GM23248 (cell line): Measurements from ENCODE around the gene CYP2A6. TPM values are rescaled to one million over a fixed set of nuclear protein-coding genes. Genes with fewer than 3 reads are reported as not detected.
A peak's percentile ranks its signal among the peaks of the same experiment; 100 is the strongest.

ENCODE experiments used
- DNase-seq: peaks from one replicate; pipeline ENCODE4 v3.0.0-alpha.2; 2015
- H2AFZ ChIP-seq: fragments of 200-600 bp; sonication (generic); 2 replicates; pipeline ENCODE4 v1.6.1; 2016; ENCODE audit warnings: antibody characterized with exemption
- H3F3A ChIP-seq: fragments of 200-600 bp; sonication (generic); 2 replicates; pipeline ENCODE4 v1.6.1; 2016; ENCODE audit warnings: mild to moderate bottlenecking, antibody characterized with exemption, mixed run types; ENCODE audit not compliant: insufficient read depth
- H3K27ac ChIP-seq: fragments of 200-600 bp; sonication (generic); 2 replicates; pipeline ENCODE4 v1.5.1; 2016; ENCODE audit warnings: mild to moderate bottlenecking
- H3K27me3 ChIP-seq: fragments of 200-600 bp; sonication (generic); replicated peaks from 2 replicates; pipeline ENCODE4 v1.6.1; 2016; ENCODE audit warnings: mild to moderate bottlenecking; ENCODE audit not compliant: insufficient read depth
- H3K36me3 ChIP-seq: fragments of 200-600 bp; sonication (generic); 2 replicates; pipeline ENCODE4 v1.6.1; 2016; ENCODE audit warnings: low read depth, mild to moderate bottlenecking
- H3K4me1 ChIP-seq: fragments of 200-600 bp; sonication (generic); 2 replicates; pipeline ENCODE4 v1.6.1; 2016; ENCODE audit warnings: mild to moderate bottlenecking; ENCODE audit not compliant: insufficient read depth
- H3K4me2 ChIP-seq: fragments of 200-600 bp; sonication (generic); one replicate; pipeline ENCODE4 v1.6.1; 2016; ENCODE audit warnings: mild to moderate bottlenecking; ENCODE audit not compliant: unreplicated experiment
- H3K4me3 ChIP-seq: fragments of 200-600 bp; sonication (generic); 2 replicates; pipeline ENCODE4 v1.5.1; 2016; ENCODE audit warnings: mild to moderate bottlenecking
- H3K79me2 ChIP-seq: fragments of 200-600 bp; sonication (generic); 2 replicates; pipeline ENCODE4 v1.6.1; 2016; ENCODE audit warnings: mild to moderate bottlenecking; ENCODE audit not compliant: insufficient read depth
- H3K9ac ChIP-seq: fragments of 200-600 bp; sonication (generic); 2 replicates; pipeline ENCODE4 v1.6.1; 2016; ENCODE audit warnings: mild to moderate bottlenecking
- H3K9me2 ChIP-seq: fragments of 200-600 bp; sonication (generic); 2 replicates; pipeline ENCODE4 v1.6.1; 2016; ENCODE audit warnings: mixed run types, mild to moderate bottlenecking, moderate library complexity; ENCODE audit not compliant: insufficient read depth
- H3K9me3 ChIP-seq: fragments of 200-600 bp; sonication (generic); one replicate; pipeline ENCODE4 v1.6.1; 2017; ENCODE audit warnings: low read depth
- H4K20me1 ChIP-seq: fragments of 200-600 bp; sonication (generic); 2 replicates; pipeline ENCODE4 v1.6.0; 2016; ENCODE audit not compliant: insufficient read depth
- EZH2 ChIP-seq: fragments of 200-600 bp; sonication (generic); IDR thresholded peaks from 2 replicates; pipeline ENCODE4 v1.6.1; 2018; ENCODE audit warnings: antibody characterized with exemption, mild to moderate bottlenecking; ENCODE audit not compliant: insufficient read depth, poor library complexity, severe bottlenecking
- EZH2phosphoT487 ChIP-seq: fragments of 200-600 bp; sonication (generic); IDR thresholded peaks from 2 replicates; pipeline ENCODE4 v1.6.1; 2018; ENCODE audit warnings: antibody characterized with exemption, moderate library complexity, mild to moderate bottlenecking, low read depth; ENCODE audit not compliant: insufficient read depth
- WGBS, 2 experiments: methylation state at CpG; one replicate each; pipeline ENCODE4 v1.1.6; 2015 to 2017; ENCODE audit warnings: low lambda C conversion rate in 2 of 2, low coverage in 1 of 2; ENCODE audit errors: missing lambda C conversion rate in 2 of 2; 5-methylcytosine and 5-hydroxymethylcytosine counted together
- in situ Hi-C: fragments of 300-500 bp; cut with MboI; formaldehyde crosslinking; loops from 2 replicates; pipeline ENCODE4 v1.15.0; 2020
- polyA plus RNA-seq: library from polyadenylated mRNA; unstranded; fragments of >200 nt; fragmentation: Nextera tagmentation; extraction: Ambion mirVana; gene quantifications from 2 replicates; pipeline ENCODE4 v1.2.1, GENCODE V29; 2016
- total RNA-seq: library from RNA; depleted of rRNA; stranded (reverse); fragments of >200 nt; shearing (Covaris generic); gene quantifications from 2 replicates; pipeline ENCODE4 v1.2.3, GENCODE V29; 2014; rRNA removed

CYP2A6 gene
- total and polyA plus RNA-seq, 2 experiments from 2014 or later: not detected

DNA sequence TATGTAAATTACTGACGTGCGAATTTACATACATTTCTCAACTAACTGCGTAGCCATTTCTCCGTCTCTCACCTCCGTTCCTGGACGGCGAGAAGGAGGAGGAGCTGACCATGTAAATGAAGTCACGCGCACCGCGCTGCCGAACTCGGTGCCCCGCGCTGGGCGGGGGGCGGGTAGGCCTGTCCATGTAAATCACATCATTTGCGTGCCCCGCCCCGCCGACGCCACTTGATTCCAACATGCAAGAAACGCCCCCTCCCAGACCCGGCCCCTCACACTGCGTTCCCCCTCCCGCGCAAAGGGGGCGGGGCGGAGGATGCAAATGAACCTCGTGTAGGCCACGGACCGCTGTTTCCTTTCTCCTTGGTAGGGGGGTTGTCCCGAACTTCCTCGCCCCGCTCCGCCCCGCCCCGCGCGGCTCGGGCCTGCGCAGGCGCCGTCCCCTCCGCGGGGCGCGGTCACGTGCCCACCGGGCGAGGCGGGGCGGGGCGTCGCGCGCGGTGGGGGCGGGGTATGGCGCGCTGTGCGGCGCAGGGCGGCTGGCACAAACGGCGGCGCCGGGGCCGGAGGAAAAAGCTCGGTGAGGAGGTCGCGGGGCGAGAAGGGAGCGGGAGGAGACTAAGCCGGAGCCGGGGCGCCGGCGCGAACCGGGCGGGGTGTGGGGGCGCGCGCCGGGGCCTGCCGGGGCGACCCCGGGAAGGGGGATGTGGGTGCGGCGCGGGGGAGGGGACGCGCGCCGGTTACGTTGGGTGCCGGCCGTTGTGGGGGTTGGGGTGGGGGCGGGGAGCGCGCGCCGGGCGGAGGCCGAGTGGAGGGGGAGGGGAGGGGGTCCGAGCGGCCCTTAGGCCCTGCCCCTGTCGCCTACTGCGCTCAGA, 51.3 kb downstream of the CYP2A6 start, which contains the start of gene EGLN2:
Gene EGLN2, plus strand, starts transcription at position 509 of the 875 bp plus-strand sequence. CDS start 1,382 bp downstream, outside the sequence.
- Histone ChIP-seq H3K9ac (peak within 1 kb of the TSS; percentile 90), H3K79me2 (peaks cover 49% of the 10 kb centered on the region), H2AFZ (peak within 1 kb of the TSS; percentile 86), H3K4me2 (peak within 1 kb of the TSS; percentile 89), H4K20me1 (no peaks in the 10 kb centered on the region), H3K4me3 (peak within 1 kb of the TSS; percentile 92), H3K36me3 (no peaks in the 10 kb centered on the region), H3F3A (peaks cover 20% of the 10 kb centered on the region), H3K9me3 (no peaks in the 10 kb centered on the region), H3K4me1 (peaks cover 27% of the 10 kb centered on the region), H3K27ac (peak within 1 kb of the TSS; percentile 88), H3K9me2 (no peaks in the 10 kb centered on the region), H3K27me3 (no peaks in the 10 kb centered on the region)
- in situ Hi-C loops: no loop called here
- peak; percentile 99 for DNase-seq
- 0 to 1% methylated on average over 40 to 100 of the region's 110 CpGs for WGBS, 2 experiments
- TF ChIP-seq EZH2phosphoT487 (no peak), EZH2 (no peak)

GRCh38 chr19:40797963-40798682, 52.1 kb downstream of the CYP2A6 start:
- TF ChIP-seq EZH2phosphoT487 (no peak), EZH2 (no peak)
- H3K4me1 ChIP-seq: peaks cover 21% of the 10 kb centered on the region
- H3K4me3 ChIP-seq: peak overlapping the region; percentile 92
- no peaks in the 10 kb centered on the region for H3K9me3 ChIP-seq
- H3K79me2 ChIP-seq: peaks cover 41% of the 10 kb centered on the region
- peak overlapping the region; percentile 86 for H2AFZ ChIP-seq
- in situ Hi-C loops: no loop called here
- H3K27ac ChIP-seq: peak overlapping the region; percentile 88
- H3K9me2 ChIP-seq: no peaks in the 10 kb centered on the region
- H3K36me3 ChIP-seq: no peaks in the 10 kb centered on the region
- H4K20me1 ChIP-seq: no peaks in the 10 kb centered on the region
- WGBS, 2 experiments: 12 to 14% methylated on average over 28 of the region's 28 CpGs
- DNase-seq: peak; percentile 81
- H3F3A ChIP-seq: peaks cover 20% of the 10 kb centered on the region
- peak overlapping the region; percentile 73 for H3K4me2 ChIP-seq
- no peaks in the 10 kb centered on the region for H3K27me3 ChIP-seq
- H3K9ac ChIP-seq: peak overlapping the region; percentile 83

DNA sequence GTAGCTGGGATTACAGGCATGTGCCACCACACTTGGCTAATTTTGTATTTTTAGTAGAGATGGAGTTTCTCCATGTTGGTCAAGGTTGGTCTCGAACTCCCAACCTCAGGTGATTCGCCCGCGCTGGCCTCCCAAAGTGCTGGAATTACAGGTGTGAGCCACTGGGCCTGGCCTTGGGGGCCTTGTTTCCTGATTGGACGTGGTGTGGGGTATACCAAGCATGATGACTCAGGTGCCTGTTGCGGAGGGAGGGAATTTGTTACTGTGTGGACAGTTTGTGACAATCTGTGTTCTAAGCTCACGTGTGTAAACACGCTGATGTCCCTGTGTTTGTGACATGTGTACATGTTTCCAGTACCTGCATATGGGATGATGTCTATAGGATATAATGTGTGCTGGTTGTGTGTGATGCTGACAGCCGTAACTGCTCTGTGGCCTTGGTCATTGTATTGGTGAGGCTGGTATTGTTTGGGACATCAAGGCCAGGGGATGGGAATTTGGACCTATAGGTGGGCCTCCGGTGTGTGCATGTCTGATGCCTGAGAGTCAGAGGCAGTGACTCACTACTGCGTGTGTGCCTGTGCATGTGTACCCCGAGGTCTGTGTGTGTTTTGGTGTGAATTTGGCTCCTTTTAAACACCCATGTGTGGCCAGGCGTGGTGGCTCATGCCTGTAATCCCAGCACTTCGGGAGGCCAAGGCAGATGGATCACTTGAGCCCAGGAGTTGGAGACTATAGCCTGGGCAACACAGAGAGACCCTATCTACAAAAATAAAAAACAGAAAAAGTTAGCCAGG, 52.9 kb downstream of the CYP2A6 start:
- no peaks in the 10 kb centered on the region for H4K20me1 ChIP-seq
- in situ Hi-C loops: no loop called here
- peaks cover 19% of the 10 kb centered on the region for H3F3A ChIP-seq
- no peaks in the 10 kb centered on the region for H3K27me3 ChIP-seq
- H3K4me3 ChIP-seq: peak overlapping the region; percentile 92
- H3K9me2 ChIP-seq: no peaks in the 10 kb centered on the region
- TF ChIP-seq EZH2 (no peak), EZH2phosphoT487 (no peak)
- H3K4me2 ChIP-seq: peak overlapping the region; percentile 73
- H3K27ac ChIP-seq: peak overlapping the region; percentile 88
- H3K36me3 ChIP-seq: no peaks in the 10 kb centered on the region
- peaks cover 13% of the 10 kb centered on the region for H3K4me1 ChIP-seq
- WGBS, 2 experiments: 89 to 90% methylated on average over 14 of the region's 14 CpGs
- H3K9me3 ChIP-seq: no peaks in the 10 kb centered on the region
- no peak for DNase-seq
- peaks cover 33% of the 10 kb centered on the region for H3K79me2 ChIP-seq
- peak overlapping the region; percentile 83 for H3K9ac ChIP-seq
- peak overlapping the region; percentile 86 for H2AFZ ChIP-seq

Other genes with a start within 250 kb of the CYP2A6 start
- gene LTBP4, start 249.1 kb downstream of the CYP2A6 start, total RNA-seq: 18.0 and 18.3 TPM in 2 replicates
- 45.5 and 47.2 TPM in 2 replicates for gene LTBP4, start 249.1 kb downstream of the CYP2A6 start, polyA plus RNA-seq
- gene NUMBL, start 159.8 kb downstream of the CYP2A6 start, total RNA-seq: 33.4 and 49.7 TPM in 2 replicates
- gene NUMBL, start 159.8 kb downstream of the CYP2A6 start, polyA plus RNA-seq: 30.8 and 35.1 TPM in 2 replicates
- gene COQ8B, start 133.6 kb downstream of the CYP2A6 start, total RNA-seq: 28.6 and 43.4 TPM in 2 replicates
- gene COQ8B, start 133.6 kb downstream of the CYP2A6 start, polyA plus RNA-seq: 13.4 and 15.2 TPM in 2 replicates
- gene ITPKC, start 133.3 kb downstream of the CYP2A6 start, total RNA-seq: 19.9 and 24.7 TPM in 2 replicates
- gene ITPKC, start 133.3 kb downstream of the CYP2A6 start, polyA plus RNA-seq: 8.5 and 10.4 TPM in 2 replicates
- 0.38 and 2.5 TPM in 2 replicates for gene ACTMAP, start 100.0 kb downstream of the CYP2A6 start, total RNA-seq
- gene ACTMAP, start 100.0 kb downstream of the CYP2A6 start, polyA plus RNA-seq: 5.6 and 7.3 TPM in 2 replicates
- 30.6 and 35.3 TPM in 2 replicates for gene SNRPA, start 99.2 kb downstream of the CYP2A6 start, total RNA-seq
- 50.1 and 58.5 TPM in 2 replicates for gene SNRPA, start 99.2 kb downstream of the CYP2A6 start, polyA plus RNA-seq
- gene MIA, start 74.9 kb downstream of the CYP2A6 start, total RNA-seq: not detected in 2 replicates
- not detected in 2 replicates for gene MIA, start 74.9 kb downstream of the CYP2A6 start, polyA plus RNA-seq
- gene RAB4B, start 72.2 kb downstream of the CYP2A6 start, total RNA-seq: 20.7 and 25.6 TPM in 2 replicates
- 23.2 and 24.6 TPM in 2 replicates for gene RAB4B, start 72.2 kb downstream of the CYP2A6 start, polyA plus RNA-seq
- 80.6 and 83.3 TPM in 2 replicates for gene EGLN2, start 51.3 kb downstream of the CYP2A6 start, total RNA-seq
- gene EGLN2, start 51.3 kb downstream of the CYP2A6 start, polyA plus RNA-seq: 52.5 and 61.2 TPM in 2 replicates
- not detected in 2 replicates for gene CYP2A7, start 31.8 kb upstream of the CYP2A6 start, total RNA-seq
- gene CYP2A7, start 31.8 kb upstream of the CYP2A6 start, polyA plus RNA-seq: not detected in 2 replicates
- not detected in 2 replicates for gene CYP2B6, start 140.8 kb upstream of the CYP2A6 start, total RNA-seq
- not detected in 2 replicates for gene CYP2B6, start 140.8 kb upstream of the CYP2A6 start, polyA plus RNA-seq
- not detected in 2 replicates for gene CYP2A13, start 238.0 kb upstream of the CYP2A6 start, total RNA-seq
- not detected in 2 replicates for gene CYP2A13, start 238.0 kb upstream of the CYP2A6 start, polyA plus RNA-seq